Vagina (tissue), 2 donors: ENCODE results near the gene RELL1. TPM values are rescaled to one million over a fixed set of nuclear protein-coding genes. Genes with fewer than 3 reads are reported as not detected.
A peak's percentile ranks its signal among the peaks of the same experiment; 100 is the strongest.

Experiments used
- DNase-seq, 2 donors: peaks; one replicate each; pipeline ENCODE4 v3.0.0-alpha.2; 2017; ENCODE audit errors: extremely low spot score in 2 of 2
- H3K27ac ChIP-seq: fragments of 200-600 bp; sonication (generic); one replicate; pipeline ENCODE4 v1.5.1; 2019
- H3K27me3 ChIP-seq: fragments of 200-600 bp; sonication (generic); one replicate; pipeline ENCODE4 v1.5.1; 2019
- H3K36me3 ChIP-seq, 2 donors: fragments of 200-600 bp; sonication (generic); one replicate each; pipeline ENCODE4 v1.5.1; 2017 to 2019
- H3K4me1 ChIP-seq: fragments of 200-600 bp; sonication (generic); one replicate; pipeline ENCODE4 v1.5.1; 2019
- H3K4me3 ChIP-seq, 2 donors: fragments of 200-600 bp; sonication (generic); 1 replicate in 1 of 2; 2 replicates in 1 of 2; pipeline ENCODE4 v1.5.1; 2016 to 2019
- H3K9me3 ChIP-seq: fragments of 200-600 bp; sonication (generic); one replicate; pipeline ENCODE4 v1.5.1; 2019
- CTCF ChIP-seq, 3 experiments: fragments of 450-650 bp in 2 of 3; fragments of 200-600 bp in 1 of 3; sonication (generic) in 1 of 3; IDR thresholded peaks; one replicate each; pipeline ENCODE4 v1.5.1; 2017 to 2019; ENCODE audit warnings: antibody characterized with exemption in 3 of 3, mild to moderate bottlenecking in 2 of 3, moderate library complexity in 2 of 3
- POLR2A ChIP-seq, 2 donors: fragments of 450-650 bp; IDR thresholded peaks; one replicate each; pipeline ENCODE4 v1.6.1; 2017; ENCODE audit warnings: antibody characterized with exemption in 2 of 2, mild to moderate bottlenecking in 2 of 2, moderate library complexity in 2 of 2
- POLR2AphosphoS5 ChIP-seq, 2 donors: sonication (generic); formaldehyde crosslinking; IDR thresholded peaks; one replicate each; pipeline ENCODE4 v1.9.0; 2017; ENCODE audit warnings: antibody characterized with exemption in 2 of 2, mild to moderate bottlenecking in 2 of 2, low read depth in 1 of 2; ENCODE audit not compliant: insufficient read depth in 1 of 2
- intact Hi-C: fragments of 100-400 bp; cut with DNase I; formaldehyde crosslinking; loops from one replicate; pipeline ENCODE4 v1.15.1; 2023
- total RNA-seq: library from RNA; depleted of rRNA; stranded (reverse); fragments of >200 nt; gene quantifications from one replicate; pipeline ENCODE4 v1.2.3, GENCODE V29; 2016

Gene RELL1
- total RNA-seq, 1 donor from 2014 or later, result 38.8 TPM

GRCh38 chr4:37663552-37663951 is 22.6 kb downstream of the RELL1 start:
- peak overlapping the region; percentile 40 for H3K27ac ChIP-seq
- H3K27me3 ChIP-seq, result no peaks in the 10 kb centered on the region
- H3K9me3 ChIP-seq, result no peaks in the 10 kb centered on the region
- no peaks in the 10 kb centered on the region for H3K36me3 ChIP-seq
- TF ChIP-seq POLR2AphosphoS5 (IDR thresholded peaks at IDR 0.05; ENCODE audit: insufficient read depth in 1 of 2, low read depth in 1 of 2), result no peak
- no peak for TF ChIP-seq POLR2A (IDR thresholded peaks at IDR 0.05)
- TF ChIP-seq CTCF (IDR thresholded peaks at IDR 0.05), result no peak
- intact Hi-C loops, result no loop called here
- no peak overlapping the region for H3K4me3 ChIP-seq
- H3K4me1 ChIP-seq, result peaks cover 78% of the 10 kb centered on the region
- DNase-seq, result no peak

- Histone ChIP-seq H3K9me3 (no peaks in the 10 kb centered on the region), H3K27ac (peak overlapping the region; percentile 40), H3K4me3 (no peak overlapping the region), H3K4me1 (peaks cover 76% of the 10 kb centered on the region), H3K27me3 (no peaks in the 10 kb centered on the region), H3K36me3 (no peaks in the 10 kb centered on the region)
- intact Hi-C loops, result no loop called here
- no peak for TF ChIP-seq POLR2AphosphoS5 (IDR thresholded peaks at IDR 0.05; ENCODE audit: insufficient read depth in 1 of 2, low read depth in 1 of 2)
- no peak for TF ChIP-seq CTCF (IDR thresholded peaks at IDR 0.05)
- TF ChIP-seq POLR2A (IDR thresholded peaks at IDR 0.05), result no peak
- DNase-seq, result no peak
These were observed 23.2 kb downstream of the RELL1 start for GRCh38 chr4:37662861-37663390.

GRCh38 chr4:37662251-37662650 is 23.9 kb downstream of the RELL1 start:
- no peak for TF ChIP-seq POLR2AphosphoS5 (IDR thresholded peaks at IDR 0.05; ENCODE audit: insufficient read depth in 1 of 2, low read depth in 1 of 2)
- TF ChIP-seq CTCF (IDR thresholded peaks at IDR 0.05), result no peak
- TF ChIP-seq POLR2A (IDR thresholded peaks at IDR 0.05), result no peak
- Histone ChIP-seq H3K4me1 (peaks cover 69% of the 10 kb centered on the region), H3K4me3 (no peak overlapping the region), H3K36me3 (no peaks in the 10 kb centered on the region), H3K27ac (peak overlapping the region; percentile 40), H3K9me3 (no peaks in the 10 kb centered on the region), H3K27me3 (no peaks in the 10 kb centered on the region)
- no peak for DNase-seq
- intact Hi-C loops, result no loop called here

- Histone ChIP-seq H3K27me3 (no peaks in the 10 kb centered on the region), H3K4me1 (peaks cover 64% of the 10 kb centered on the region), H3K27ac (peak overlapping the region; percentile 40), H3K4me3 (no peak overlapping the region), H3K36me3 (no peaks in the 10 kb centered on the region), H3K9me3 (peaks cover 3% of the 10 kb centered on the region)
- intact Hi-C loops, result no loop called here
- no peak for TF ChIP-seq POLR2A (IDR thresholded peaks at IDR 0.05)
- no peak for TF ChIP-seq CTCF (IDR thresholded peaks at IDR 0.05)
- no peak for TF ChIP-seq POLR2AphosphoS5 (IDR thresholded peaks at IDR 0.05; ENCODE audit: insufficient read depth in 1 of 2, low read depth in 1 of 2)
- DNase-seq, result no peak
These were observed 24.4 kb downstream of the RELL1 start for GRCh38 chr4:37661772-37662171.

GRCh38 chr4:37659696-37660095 is 26.5 kb downstream of the RELL1 start:
- no peak for DNase-seq
- peaks cover 8% of the 10 kb centered on the region for H3K9me3 ChIP-seq
- no peak overlapping the region for H3K27ac ChIP-seq
- H3K36me3 ChIP-seq, result no peaks in the 10 kb centered on the region
- H3K4me1 ChIP-seq, result peaks cover 43% of the 10 kb centered on the region
- intact Hi-C loops, result no loop called here
- H3K4me3 ChIP-seq, result no peak overlapping the region
- no peaks in the 10 kb centered on the region for H3K27me3 ChIP-seq
- TF ChIP-seq CTCF (IDR thresholded peaks at IDR 0.05) (no peak), POLR2A (IDR thresholded peaks at IDR 0.05) (no peak), POLR2AphosphoS5 (IDR thresholded peaks at IDR 0.05; ENCODE audit: insufficient read depth in 1 of 2, low read depth in 1 of 2) (no peak)
